Fibroblast of skin of left biceps (primary cell): ENCODE results near the gene ARL16.

ENCODE experiments used
- DNase-seq, 2 experiments: peaks; one replicate each; pipeline ENCODE4 v3.0.0-alpha.2; 2013; ENCODE audit warnings: low read depth in 2 of 2

The ARL16 gene

GRCh38 chr17:81666342-81667191 is 17.0 kb downstream of the ARL16 start, which contains the start of the genes CCDC137 and OXLD1:
Gene CCDC137 (plus strand): TSS chr17:81666737. CDS start chr17:81666767, 30 bp downstream.
Gene OXLD1 (minus strand): TSS chr17:81666605. CDS start chr17:81666577, 28 bp downstream.
- DNase-seq: peak; percentile 87 to 90

GRCh38 chr17:81666092-81666341 is 17.6 kb downstream of the ARL16 start:
- DNase-seq: no peak

- DNase-seq: no peak
Observed at GRCh38 chr17:81665205-81666091, 18.1 kb downstream of the ARL16 start.

DNA sequence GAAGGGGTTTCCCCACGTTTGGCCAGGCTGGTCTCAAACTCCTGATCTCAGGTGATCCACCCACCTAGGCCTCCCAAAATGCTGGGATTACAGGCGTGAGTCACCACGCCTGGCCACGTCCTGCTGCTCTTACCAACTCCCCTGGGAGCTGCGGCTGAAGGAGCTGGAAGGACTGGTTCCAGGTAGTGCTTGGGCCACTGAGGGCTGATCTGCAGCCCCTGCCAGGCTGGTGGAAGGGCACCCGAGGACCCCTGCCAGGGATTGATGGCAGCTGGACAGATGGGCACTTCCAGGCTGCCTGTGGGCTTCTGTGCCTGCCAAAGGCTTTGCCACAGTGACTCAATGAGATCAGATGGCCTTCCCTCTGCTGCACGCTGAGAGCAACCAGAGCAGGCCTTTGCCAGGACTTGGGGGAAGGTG is 19.5 kb downstream of the ARL16 start:
- no peak for DNase-seq

GRCh38 chr17:81662002-81662401 is 21.6 kb downstream of the ARL16 start:
- DNase-seq: no peak

DNA sequence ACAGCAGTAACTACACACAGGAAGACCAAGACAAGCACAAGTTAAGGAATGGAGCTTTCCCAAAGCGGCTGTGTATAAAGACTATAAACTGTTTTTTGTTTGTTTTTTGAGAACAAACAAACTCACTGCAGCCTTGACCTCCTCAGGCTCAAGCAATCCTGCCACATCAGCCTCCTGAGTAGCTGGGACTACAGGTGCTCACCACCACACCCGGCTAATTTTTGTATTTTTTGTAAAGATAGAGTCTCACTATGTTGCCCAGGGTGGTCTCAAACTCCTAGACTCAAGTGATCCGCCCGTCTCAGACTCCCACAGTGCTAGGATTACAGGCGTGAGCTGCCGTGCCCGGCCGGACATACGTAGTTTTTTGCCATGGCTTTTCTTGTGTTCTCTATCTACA is 23.2 kb downstream of the ARL16 start:
- DNase-seq: no peak

DNA sequence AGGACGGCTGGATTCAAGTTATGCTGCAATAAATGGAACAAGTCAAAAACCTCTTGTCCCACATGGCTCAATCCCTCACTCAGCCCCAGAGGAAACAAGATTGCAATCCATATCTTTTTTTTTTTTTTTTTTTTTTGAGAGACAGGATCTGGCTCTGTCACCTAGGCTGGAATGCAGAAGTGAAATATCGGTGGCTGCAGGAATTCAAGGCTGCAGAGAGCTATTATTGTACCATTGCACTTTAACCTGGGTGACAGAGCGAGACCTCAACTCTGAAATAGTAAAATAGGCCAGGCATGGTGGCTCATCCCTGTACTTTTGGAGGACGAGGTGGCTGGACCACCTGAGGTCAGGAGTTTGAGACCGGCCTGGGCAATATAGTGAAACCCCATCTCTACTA is 24.6 kb downstream of the ARL16 start:
- no peak for DNase-seq

GRCh38 chr17:81656835-81657234 is 26.8 kb downstream of the ARL16 start:
- no peak for DNase-seq

- no peak for DNase-seq
Observed at GRCh38 chr17:81656118-81656743, 27.4 kb downstream of the ARL16 start, which contains the start of gene PDE6G. Gene PDE6G (minus strand): TSS chr17:81656542. CDS start chr17:81653305, 3,237 bp downstream.

- no peak for DNase-seq
Observed at GRCh38 chr17:81655378-81656117, 28.0 kb downstream of the ARL16 start.

- DNase-seq: no peak
Observed at GRCh38 chr17:81652906-81653771, 30.5 kb downstream of the ARL16 start.

GRCh38 chr17:81651692-81652091 is 31.9 kb downstream of the ARL16 start:
- DNase-seq: peak in 1 of 2 experiments; percentile 14

DNA sequence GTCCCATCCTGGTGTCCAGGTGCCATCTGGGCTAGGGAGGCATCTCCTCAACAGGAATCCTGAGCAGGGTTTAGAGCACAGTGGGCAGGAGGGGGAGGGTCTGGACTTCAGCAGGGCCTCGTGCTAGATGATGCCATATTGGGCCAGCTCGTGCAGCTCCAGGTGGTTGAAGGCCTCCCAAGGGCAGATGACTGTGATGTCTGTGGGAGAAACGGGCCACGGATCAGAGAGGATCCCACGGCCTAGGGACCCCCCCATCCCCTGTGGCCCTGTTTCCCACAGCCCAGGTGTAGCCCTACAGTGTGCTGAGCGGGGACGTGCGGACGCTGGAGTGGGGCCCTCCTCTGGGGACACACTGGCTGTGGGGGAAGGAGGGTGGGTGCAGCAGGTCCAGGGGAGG is 32.6 kb downstream of the ARL16 start:
- DNase-seq: no peak

DNA sequence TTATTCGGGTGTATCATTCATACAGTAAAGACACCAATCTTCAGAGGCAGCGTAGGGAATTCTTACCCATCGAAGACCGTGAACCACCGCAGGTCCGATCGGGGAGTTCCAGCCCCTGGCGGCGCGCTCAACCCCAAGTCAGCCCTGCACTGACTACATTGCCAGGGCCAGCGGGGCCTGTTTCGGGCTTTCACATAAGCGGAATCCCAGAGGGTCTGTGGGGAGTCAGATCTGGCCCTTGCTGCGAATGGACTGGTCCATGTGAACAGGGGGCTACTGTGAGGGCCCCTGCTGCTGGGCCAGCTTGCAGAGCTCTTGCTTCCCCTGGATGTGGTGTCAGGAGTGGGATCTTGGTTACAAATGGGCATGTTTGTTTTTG is 34.9 kb downstream of the ARL16 start:
- no peak for DNase-seq

DNA sequence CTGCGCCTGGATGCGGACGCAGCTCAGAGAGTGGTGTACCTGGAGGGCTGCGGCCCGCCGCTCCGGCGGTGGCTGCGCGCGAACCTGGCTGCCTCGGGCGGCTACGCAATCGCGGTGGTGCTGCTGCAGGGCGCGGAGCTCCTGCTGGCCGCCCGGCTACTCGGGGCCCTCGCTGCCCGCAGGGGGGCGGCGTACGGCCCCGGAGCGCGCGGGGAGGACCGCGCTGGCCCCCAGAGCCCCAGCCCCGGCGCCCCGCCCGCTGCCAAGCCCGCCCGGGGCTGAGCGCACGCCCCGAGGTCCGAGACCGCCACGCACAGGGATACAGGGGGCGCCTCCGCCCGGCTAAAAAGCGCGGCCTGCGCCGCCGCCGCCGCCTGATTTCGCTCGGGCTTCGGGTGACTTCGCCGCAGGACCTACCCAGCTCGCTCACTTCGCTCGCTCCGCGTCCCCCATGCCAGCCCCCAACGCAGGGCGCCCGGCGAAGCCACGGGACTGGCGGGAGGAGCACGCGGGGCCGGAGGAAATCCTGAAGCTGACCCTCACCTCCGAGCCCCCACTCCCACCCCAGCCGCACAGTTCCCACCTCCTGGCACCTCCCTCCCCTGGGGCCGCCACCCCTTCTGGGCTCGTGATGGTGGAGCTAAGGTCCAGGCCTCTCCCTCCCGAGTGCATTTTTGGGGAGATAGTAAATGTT is 35.4 kb downstream of the ARL16 start:
- DNase-seq: no peak

DNA sequence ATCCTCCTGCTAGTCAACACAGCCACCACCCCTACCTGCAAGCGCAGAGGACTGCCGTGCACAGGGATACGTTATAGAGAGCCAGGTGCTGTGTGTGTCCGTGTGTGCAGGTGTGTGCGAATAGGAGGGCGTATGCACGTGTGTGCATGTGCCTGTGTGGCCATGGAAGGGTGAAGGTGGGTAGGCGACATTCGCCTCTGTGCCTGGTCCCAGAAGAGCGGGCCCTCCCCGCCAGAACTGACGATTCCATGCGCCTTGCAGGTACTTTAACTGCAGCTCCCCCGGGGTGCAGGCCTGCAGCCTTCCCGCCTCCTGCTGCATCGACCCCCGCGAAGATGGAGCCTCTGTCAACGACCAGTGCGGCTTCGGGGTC is 36.0 kb downstream of the ARL16 start:
- DNase-seq: no peak

GRCh38 chr17:81646869-81647600 is 36.6 kb downstream of the ARL16 start:
- DNase-seq: no peak

- DNase-seq: no peak
Observed at GRCh38 chr17:81644976-81645952, 38.3 kb downstream of the ARL16 start.
